ENCODE measurements around the gene ZNF584.
"Not testable (repeated sequence)": the region's sequence is repeated elsewhere in the genome, so short reads cannot be mapped to it uniquely, and the experiment has no call there.

Gene ZNF584

DNA sequence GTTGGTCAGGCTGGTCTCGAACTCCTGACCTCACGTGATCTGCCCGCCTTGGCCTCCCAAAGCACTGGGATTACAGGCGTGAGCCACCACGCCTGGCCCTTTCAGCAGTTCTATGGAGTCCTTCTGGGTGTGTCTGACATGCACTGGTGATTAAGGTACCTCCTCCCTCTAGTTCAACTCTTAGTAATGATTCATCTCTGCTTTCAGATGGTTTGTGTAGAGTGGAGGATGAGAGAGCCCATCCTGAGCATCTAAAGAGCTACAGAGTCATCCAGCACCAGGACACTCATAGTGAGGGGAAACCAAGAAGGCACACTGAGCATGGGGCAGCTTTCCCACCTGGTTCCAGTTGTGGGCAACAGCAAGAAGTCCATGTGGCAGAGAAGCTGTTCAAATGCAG lies 8.2 kb downstream of the ZNF584 start:
- TF ChIP-seq, protein P1, sequence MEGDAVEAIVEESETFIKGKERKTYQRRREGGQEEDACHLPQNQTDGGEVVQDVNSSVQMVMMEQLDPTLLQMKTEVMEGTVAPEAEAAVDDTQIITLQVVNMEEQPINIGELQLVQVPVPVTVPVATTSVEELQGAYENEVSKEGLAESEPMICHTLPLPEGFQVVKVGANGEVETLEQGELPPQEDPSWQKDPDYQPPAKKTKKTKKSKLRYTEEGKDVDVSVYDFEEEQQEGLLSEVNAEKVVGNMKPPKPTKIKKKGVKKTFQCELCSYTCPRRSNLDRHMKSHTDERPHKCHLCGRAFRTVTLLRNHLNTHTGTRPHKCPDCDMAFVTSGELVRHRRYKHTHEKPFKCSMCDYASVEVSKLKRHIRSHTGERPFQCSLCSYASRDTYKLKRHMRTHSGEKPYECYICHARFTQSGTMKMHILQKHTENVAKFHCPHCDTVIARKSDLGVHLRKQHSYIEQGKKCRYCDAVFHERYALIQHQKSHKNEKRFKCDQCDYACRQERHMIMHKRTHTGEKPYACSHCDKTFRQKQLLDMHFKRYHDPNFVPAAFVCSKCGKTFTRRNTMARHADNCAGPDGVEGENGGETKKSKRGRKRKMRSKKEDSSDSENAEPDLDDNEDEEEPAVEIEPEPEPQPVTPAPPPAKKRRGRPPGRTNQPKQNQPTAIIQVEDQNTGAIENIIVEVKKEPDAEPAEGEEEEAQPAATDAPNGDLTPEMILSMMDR (IDR thresholded peaks at IDR 0.05; ENCODE audit: low read depth, low read length), result no peak
- DNase-seq (ENCODE audit: extremely low read depth, low read depth), result no peak

GRCh38 chr19:58417071-58417470 lies 8.6 kb downstream of the ZNF584 start:
- TF ChIP-seq, protein P1 (IDR thresholded peaks at IDR 0.05; ENCODE audit: low read depth, low read length), result no peak
- no peak for DNase-seq (ENCODE audit: extremely low read depth, low read depth)

DNA sequence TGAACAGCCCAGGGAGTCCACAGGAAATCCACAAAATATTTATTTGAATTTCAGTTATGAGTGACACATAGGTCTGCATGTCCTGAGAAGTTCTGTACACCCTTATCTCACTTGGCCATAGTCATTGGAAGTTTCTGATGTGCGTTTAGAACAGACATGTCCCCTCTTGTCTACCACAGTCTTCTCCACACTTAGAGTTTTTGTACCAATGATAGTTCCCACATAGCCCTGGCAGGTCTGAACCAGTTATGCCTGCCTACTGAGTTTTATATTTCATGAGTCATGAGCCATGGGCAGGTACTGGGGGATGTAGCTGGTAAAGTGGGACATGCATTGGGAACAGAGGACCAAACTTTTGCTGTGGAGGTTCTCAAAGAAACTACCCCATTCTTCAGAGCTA lies 20.2 kb downstream of the ZNF584 start:
- TF ChIP-seq, protein P1 (IDR thresholded peaks at IDR 0.05; ENCODE audit: low read depth, low read length), result no peak
- DNase-seq (ENCODE audit: extremely low read depth, low read depth), result no peak

DNA sequence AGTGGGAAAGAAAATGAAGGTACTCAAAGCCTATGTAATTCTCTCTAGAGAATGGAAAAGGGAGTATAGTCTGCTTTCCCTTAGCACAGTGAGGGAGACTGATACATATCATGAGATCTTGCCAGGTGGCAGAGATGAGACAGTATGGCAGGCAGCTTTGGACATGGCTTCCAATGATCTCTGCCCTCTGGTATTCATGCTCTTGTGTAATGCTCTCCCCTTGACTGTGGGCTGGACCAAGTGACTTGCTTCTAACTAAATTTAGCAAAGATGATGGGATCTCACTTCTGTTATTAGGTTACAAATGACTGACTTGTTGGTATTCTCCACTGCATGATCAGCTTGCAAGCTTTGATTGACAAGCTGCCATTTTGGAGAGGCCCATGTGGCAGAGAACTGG lies 21.3 kb downstream of the ZNF584 start:
- DNase-seq (ENCODE audit: extremely low read depth, low read depth), result no peak
- TF ChIP-seq, protein P1 (IDR thresholded peaks at IDR 0.05; ENCODE audit: low read depth, low read length), result no peak

DNA sequence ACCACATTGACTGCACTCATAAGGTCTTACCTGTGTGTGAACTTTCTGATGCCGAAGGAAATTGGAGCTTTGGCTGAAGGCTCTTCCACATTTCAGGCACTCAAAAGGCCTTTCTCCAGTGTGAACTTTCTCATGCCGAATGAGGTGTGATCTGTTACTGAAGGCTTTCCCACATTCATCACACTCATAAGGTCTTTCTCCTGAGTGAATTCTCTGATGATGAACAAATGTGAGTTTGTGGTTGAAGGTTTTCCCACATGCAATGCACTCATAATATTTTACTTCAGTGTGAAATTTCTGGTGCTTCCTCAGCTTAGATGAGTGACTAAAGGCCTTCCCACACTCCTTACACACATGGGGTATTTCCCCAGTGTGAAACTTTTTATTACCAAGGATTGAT lies 25.8 kb downstream of the ZNF584 start:
- TF ChIP-seq, protein P1 (IDR thresholded peaks at IDR 0.05; ENCODE audit: low read depth, low read length), result no peak
- no peak for DNase-seq (ENCODE audit: extremely low read depth, low read depth)

- peak; percentile 99 for DNase-seq (ENCODE audit: extremely low read depth, low read depth)
- TF ChIP-seq, protein P1 (IDR thresholded peaks at IDR 0.05; ENCODE audit: low read depth, low read length), result no peak
Observed at GRCh38 chr19:58439576-58440554, 31.4 kb downstream of the ZNF584 start, which contains the start of gene ZNF132. Gene ZNF132, minus strand, starts transcription at chr19:58440153. Its CDS starts 332 bp downstream, at chr19:58439821.

DNA sequence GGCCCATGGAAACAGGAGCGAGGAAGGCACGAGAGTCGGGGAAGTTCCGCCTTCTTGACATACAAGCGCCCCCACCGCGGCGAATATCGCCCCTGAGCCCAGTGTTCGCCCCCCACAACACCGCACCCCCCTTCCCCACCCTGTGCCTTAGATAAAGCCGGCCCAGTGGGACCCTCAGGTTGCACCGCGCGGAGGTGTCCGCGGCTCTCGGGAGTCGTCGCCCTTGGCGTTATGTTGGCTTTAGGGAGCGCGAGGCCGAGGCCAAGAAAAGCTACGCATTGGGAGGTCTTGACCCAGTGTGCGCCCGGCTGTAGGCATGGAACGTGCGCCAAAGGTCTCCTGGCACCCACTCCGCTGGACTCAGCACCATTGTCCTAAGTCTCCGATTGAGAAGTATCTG lies 32.1 kb downstream of the ZNF584 start:
- DNase-seq (ENCODE audit: extremely low read depth, low read depth), result no peak
- TF ChIP-seq, protein P1 (IDR thresholded peaks at IDR 0.05; ENCODE audit: low read depth, low read length), result no peak

DNA sequence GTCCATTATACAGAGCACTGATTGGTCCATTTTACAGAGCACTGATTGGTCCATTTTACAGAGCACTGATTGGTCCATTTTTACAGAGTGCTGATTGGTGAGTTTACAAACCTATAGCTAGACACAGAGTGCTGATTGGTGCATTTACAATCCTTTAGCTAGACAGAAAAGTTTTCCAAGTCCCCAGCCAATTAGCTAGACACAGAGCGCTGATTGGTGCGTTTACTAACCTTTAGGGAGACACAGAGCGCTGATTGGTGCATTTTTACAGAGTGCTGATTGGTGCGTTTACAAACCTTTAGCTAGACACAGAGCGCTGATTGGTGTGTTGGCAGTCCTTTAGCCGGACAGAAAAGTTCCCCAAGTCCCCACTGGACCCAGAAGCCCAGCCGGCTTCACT lies 34.5 kb downstream of the ZNF584 start:
- not testable (repeated sequence) for DNase-seq (ENCODE audit: extremely low read depth, low read depth)

- DNase-seq (ENCODE audit: extremely low read depth, low read depth), result not testable (repeated sequence)
Observed at GRCh38 chr19:58448860-58449259, 40.4 kb downstream of the ZNF584 start.

- not testable (repeated sequence) for DNase-seq (ENCODE audit: extremely low read depth, low read depth)
Observed at GRCh38 chr19:58449980-58450379, 41.5 kb downstream of the ZNF584 start.

All from AG09319 (cell line).